ENCODE results near the gene TNFRSF4. TPM values are rescaled to one million over a fixed set of nuclear protein-coding genes. Genes with fewer than 3 reads are reported as not detected.
"Not testable (repeated sequence)": the region's sequence is repeated elsewhere in the genome, so short reads cannot be mapped to it uniquely, and the experiment has no call there.

The TNFRSF4 gene
- total and polyA plus RNA-seq, 2 donors (not counting 1 experiment from before 2014, with no cell fraction given), result 0.05 to 0.17 TPM

GRCh38 chr1:1178794-1179331 lies 35.1 kb downstream of the TNFRSF4 start:
- Histone ChIP-seq H3K9ac (ENCODE audit: insufficient read depth, low read length) (no peak overlapping the region), H3K36me3 (ENCODE audit: control insufficient read depth, insufficient read depth, low read length) (no peaks in the 10 kb centered on the region), H3K4me3 (replicated peaks in 1 of 4; ENCODE audit: control extremely low read depth in 1 of 4, insufficient read depth in 1 of 4, low read depth in 3 of 4, low read length in 4 of 4) (no peak overlapping the region), H4K20me1 (ENCODE audit: control insufficient read depth, extremely low read depth, insufficient read depth, low read length) (no peaks in the 10 kb centered on the region), H3K4me2 (ENCODE audit: extremely low read depth, insufficient read depth, low read length) (no peak overlapping the region), H3K27me3 (ENCODE audit: control insufficient read depth, insufficient read depth, low read length) (peaks cover 16% of the 10 kb centered on the region), H3K4me1 (ENCODE audit: control insufficient read depth, extremely low read depth, insufficient read depth, low read length) (no peaks in the 10 kb centered on the region), H3K79me2 (ENCODE audit: control insufficient read depth, insufficient read depth, low read length) (no peaks in the 10 kb centered on the region), H2AFZ (ENCODE audit: low read length) (no peak overlapping the region), H3K9me3 (ENCODE audit: control insufficient read depth, insufficient read depth, low read depth, low read length) (no peaks in the 10 kb centered on the region), H3K27ac (ENCODE audit: insufficient read depth, low read length) (no peak overlapping the region)
- no peak for DNase-seq (ENCODE audit: low read depth in 2 of 2)
- TF ChIP-seq EZH2 (IDR thresholded peaks at IDR 0.05; ENCODE audit: low read length, missing control alignments) (no peak), CTCF (conservative IDR thresholded peaks at IDR 0.05 in 1 of 2, IDR thresholded peaks at IDR 0.05 in 1 of 2; ENCODE audit: low read depth in 1 of 2, low read length in 2 of 2) (no peak)

- H2AFZ ChIP-seq (ENCODE audit: low read length), result no peak overlapping the region
- no peaks in the 10 kb centered on the region for H3K36me3 ChIP-seq (ENCODE audit: control insufficient read depth, insufficient read depth, low read length)
- no peak for TF ChIP-seq EZH2 (IDR thresholded peaks at IDR 0.05; ENCODE audit: low read length, missing control alignments)
- TF ChIP-seq CTCF (conservative IDR thresholded peaks at IDR 0.05 in 1 of 2, IDR thresholded peaks at IDR 0.05 in 1 of 2; ENCODE audit: low read depth in 1 of 2, low read length in 2 of 2), result no peak
- no peak overlapping the region for H3K9ac ChIP-seq (ENCODE audit: insufficient read depth, low read length)
- H3K27ac ChIP-seq (ENCODE audit: insufficient read depth, low read length), result no peak overlapping the region
- H3K27me3 ChIP-seq (ENCODE audit: control insufficient read depth, insufficient read depth, low read length), result peaks cover 26% of the 10 kb centered on the region
- H3K4me3 ChIP-seq (replicated peaks in 1 of 4; ENCODE audit: control extremely low read depth in 1 of 4, insufficient read depth in 1 of 4, low read depth in 3 of 4, low read length in 4 of 4), result no peak overlapping the region
- no peaks in the 10 kb centered on the region for H3K79me2 ChIP-seq (ENCODE audit: control insufficient read depth, insufficient read depth, low read length)
- no peaks in the 10 kb centered on the region for H3K9me3 ChIP-seq (ENCODE audit: control insufficient read depth, insufficient read depth, low read depth, low read length)
- no peaks in the 10 kb centered on the region for H4K20me1 ChIP-seq (ENCODE audit: control insufficient read depth, extremely low read depth, insufficient read depth, low read length)
- H3K4me2 ChIP-seq (ENCODE audit: extremely low read depth, insufficient read depth, low read length), result no peak overlapping the region
- no peaks in the 10 kb centered on the region for H3K4me1 ChIP-seq (ENCODE audit: control insufficient read depth, extremely low read depth, insufficient read depth, low read length)
- no peak for DNase-seq (ENCODE audit: low read depth in 2 of 2)
Observed at GRCh38 chr1:1177452-1178206, 36.3 kb downstream of the TNFRSF4 start.

GRCh38 chr1:1176931-1177330 lies 37.0 kb downstream of the TNFRSF4 start:
- Histone ChIP-seq H3K36me3 (ENCODE audit: control insufficient read depth, insufficient read depth, low read length) (no peaks in the 10 kb centered on the region), H3K27me3 (ENCODE audit: control insufficient read depth, insufficient read depth, low read length) (peaks cover 26% of the 10 kb centered on the region), H4K20me1 (ENCODE audit: control insufficient read depth, extremely low read depth, insufficient read depth, low read length) (no peaks in the 10 kb centered on the region), H3K9ac (ENCODE audit: insufficient read depth, low read length) (no peak overlapping the region), H3K4me3 (replicated peaks in 1 of 4; ENCODE audit: control extremely low read depth in 1 of 4, insufficient read depth in 1 of 4, low read depth in 3 of 4, low read length in 4 of 4) (no peak overlapping the region), H3K79me2 (ENCODE audit: control insufficient read depth, insufficient read depth, low read length) (no peaks in the 10 kb centered on the region), H3K9me3 (ENCODE audit: control insufficient read depth, insufficient read depth, low read depth, low read length) (no peaks in the 10 kb centered on the region), H3K4me1 (ENCODE audit: control insufficient read depth, extremely low read depth, insufficient read depth, low read length) (no peaks in the 10 kb centered on the region), H2AFZ (ENCODE audit: low read length) (no peak overlapping the region), H3K4me2 (ENCODE audit: extremely low read depth, insufficient read depth, low read length) (no peak overlapping the region), H3K27ac (ENCODE audit: insufficient read depth, low read length) (no peak overlapping the region)
- no peak for TF ChIP-seq EZH2 (IDR thresholded peaks at IDR 0.05; ENCODE audit: low read length, missing control alignments)
- no peak for TF ChIP-seq CTCF (conservative IDR thresholded peaks at IDR 0.05 in 1 of 2, IDR thresholded peaks at IDR 0.05 in 1 of 2; ENCODE audit: low read depth in 1 of 2, low read length in 2 of 2)
- DNase-seq (ENCODE audit: low read depth in 2 of 2), result no peak

GRCh38 chr1:1176063-1176761 lies 37.7 kb downstream of the TNFRSF4 start:
- not testable (repeated sequence) for H3K4me1 ChIP-seq (ENCODE audit: control insufficient read depth, extremely low read depth, insufficient read depth, low read length); H3K27ac ChIP-seq (ENCODE audit: insufficient read depth, low read length); H3K4me3 ChIP-seq (replicated peaks in 1 of 4; ENCODE audit: control extremely low read depth in 1 of 4, insufficient read depth in 1 of 4, low read depth in 3 of 4, low read length in 4 of 4); H4K20me1 ChIP-seq (ENCODE audit: control insufficient read depth, extremely low read depth, insufficient read depth, low read length); H3K79me2 ChIP-seq (ENCODE audit: control insufficient read depth, insufficient read depth, low read length); H3K4me2 ChIP-seq (ENCODE audit: extremely low read depth, insufficient read depth, low read length); H3K9me3 ChIP-seq (ENCODE audit: control insufficient read depth, insufficient read depth, low read depth, low read length); DNase-seq (ENCODE audit: low read depth in 2 of 2); H3K9ac ChIP-seq (ENCODE audit: insufficient read depth, low read length); H2AFZ ChIP-seq (ENCODE audit: low read length); H3K36me3 ChIP-seq (ENCODE audit: control insufficient read depth, insufficient read depth, low read length)
- peaks cover 26% of the 10 kb centered on the region for H3K27me3 ChIP-seq (ENCODE audit: control insufficient read depth, insufficient read depth, low read length)

All from fibroblast of lung (primary cell).